Nephron progenitor cell (in vitro differentiated cells): Measurements from ENCODE around the gene VWDE.

Experiments used
- DNase-seq: peaks from one replicate; pipeline ENCODE4 v3.0.0; 2021
- H3K27ac Mint-ChIP-seq: 2 replicates; pipeline ENCODE4 v1.8.0; 2021; ENCODE audit warnings: mild to moderate bottlenecking, moderate library complexity, mixed read lengths
- H3K27me3 Mint-ChIP-seq: 2 replicates; pipeline ENCODE4 v1.8.0; 2021; ENCODE audit warnings: mild to moderate bottlenecking, low read depth, mixed read lengths; ENCODE audit not compliant: poor library complexity
- H3K36me3 Mint-ChIP-seq: 2 replicates; pipeline ENCODE4 v1.8.0; 2021; ENCODE audit warnings: low read depth, mixed read lengths
- H3K4me1 Mint-ChIP-seq: 2 replicates; pipeline ENCODE4 v1.8.0; 2021; ENCODE audit warnings: mixed read lengths
- H3K4me3 Mint-ChIP-seq: 2 replicates; pipeline ENCODE4 v1.8.0; 2021; ENCODE audit warnings: mild to moderate bottlenecking, moderate library complexity, mixed read lengths
- H3K9me3 Mint-ChIP-seq: 2 replicates; pipeline ENCODE4 v1.8.0; 2021; ENCODE audit warnings: mild to moderate bottlenecking, moderate library complexity, mixed read lengths
- TF ChIP-seq, protein P1 (sequence below): fragments of 200-600 bp; sonication (generic); IDR thresholded peaks from 2 replicates; pipeline ENCODE4 v1.5.0; 2021; ENCODE audit warnings: antibody characterized with exemption

The VWDE gene

DNA sequence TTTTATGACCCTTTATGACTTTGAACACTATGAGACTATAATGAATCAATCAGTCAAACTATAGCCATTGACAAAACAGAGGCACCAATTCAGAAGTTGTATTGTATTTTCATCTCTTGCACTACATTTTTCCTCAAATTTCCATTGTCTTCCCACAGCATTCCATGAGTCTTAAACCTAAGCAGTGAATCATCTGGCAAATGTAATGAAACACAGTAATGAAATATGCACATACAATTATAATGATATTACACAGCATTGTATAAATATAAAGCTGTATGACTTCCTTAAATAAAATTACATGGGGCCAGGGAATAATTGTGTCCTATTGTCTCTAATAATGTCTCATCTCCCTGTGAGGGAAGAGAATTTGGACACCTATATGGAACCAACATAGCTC lies 45.0 kb downstream of the VWDE start:
- DNase-seq = no peak
- TF ChIP-seq, protein P1, sequence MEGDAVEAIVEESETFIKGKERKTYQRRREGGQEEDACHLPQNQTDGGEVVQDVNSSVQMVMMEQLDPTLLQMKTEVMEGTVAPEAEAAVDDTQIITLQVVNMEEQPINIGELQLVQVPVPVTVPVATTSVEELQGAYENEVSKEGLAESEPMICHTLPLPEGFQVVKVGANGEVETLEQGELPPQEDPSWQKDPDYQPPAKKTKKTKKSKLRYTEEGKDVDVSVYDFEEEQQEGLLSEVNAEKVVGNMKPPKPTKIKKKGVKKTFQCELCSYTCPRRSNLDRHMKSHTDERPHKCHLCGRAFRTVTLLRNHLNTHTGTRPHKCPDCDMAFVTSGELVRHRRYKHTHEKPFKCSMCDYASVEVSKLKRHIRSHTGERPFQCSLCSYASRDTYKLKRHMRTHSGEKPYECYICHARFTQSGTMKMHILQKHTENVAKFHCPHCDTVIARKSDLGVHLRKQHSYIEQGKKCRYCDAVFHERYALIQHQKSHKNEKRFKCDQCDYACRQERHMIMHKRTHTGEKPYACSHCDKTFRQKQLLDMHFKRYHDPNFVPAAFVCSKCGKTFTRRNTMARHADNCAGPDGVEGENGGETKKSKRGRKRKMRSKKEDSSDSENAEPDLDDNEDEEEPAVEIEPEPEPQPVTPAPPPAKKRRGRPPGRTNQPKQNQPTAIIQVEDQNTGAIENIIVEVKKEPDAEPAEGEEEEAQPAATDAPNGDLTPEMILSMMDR = no peak
- H3K4me3 Mint-ChIP-seq = no peak overlapping the region
- H3K9me3 Mint-ChIP-seq = no peaks in the 10 kb centered on the region
- H3K27me3 Mint-ChIP-seq = no peaks in the 10 kb centered on the region
- no peaks in the 10 kb centered on the region for H3K4me1 Mint-ChIP-seq
- no peak overlapping the region for H3K27ac Mint-ChIP-seq
- H3K36me3 Mint-ChIP-seq = no peaks in the 10 kb centered on the region

DNA sequence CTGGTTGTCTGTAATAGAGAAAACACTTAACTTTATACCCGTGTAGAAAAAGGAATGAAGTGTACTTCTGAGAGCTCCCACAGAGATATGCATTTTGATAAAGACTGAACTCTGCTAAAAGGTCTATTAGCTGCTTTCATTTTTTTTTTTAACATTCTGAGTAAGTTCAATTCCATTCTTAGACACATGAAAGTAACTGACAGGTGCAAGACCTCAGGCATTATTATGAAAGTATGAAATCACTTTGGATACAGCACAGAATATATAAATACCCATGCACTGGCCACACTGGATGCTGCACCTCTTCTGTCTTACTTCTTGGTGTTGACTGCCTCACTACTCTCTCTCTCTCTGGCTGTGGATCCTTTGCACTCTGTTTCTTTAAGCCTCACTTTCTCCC lies 46.2 kb downstream of the VWDE start:
- Mint-ChIP-seq H3K4me3 (no peak overlapping the region), H3K4me1 (no peaks in the 10 kb centered on the region), H3K27ac (no peak overlapping the region), H3K27me3 (no peaks in the 10 kb centered on the region), H3K36me3 (no peaks in the 10 kb centered on the region), H3K9me3 (no peaks in the 10 kb centered on the region)
- TF ChIP-seq, protein P1 = no peak
- no peak for DNase-seq

DNA sequence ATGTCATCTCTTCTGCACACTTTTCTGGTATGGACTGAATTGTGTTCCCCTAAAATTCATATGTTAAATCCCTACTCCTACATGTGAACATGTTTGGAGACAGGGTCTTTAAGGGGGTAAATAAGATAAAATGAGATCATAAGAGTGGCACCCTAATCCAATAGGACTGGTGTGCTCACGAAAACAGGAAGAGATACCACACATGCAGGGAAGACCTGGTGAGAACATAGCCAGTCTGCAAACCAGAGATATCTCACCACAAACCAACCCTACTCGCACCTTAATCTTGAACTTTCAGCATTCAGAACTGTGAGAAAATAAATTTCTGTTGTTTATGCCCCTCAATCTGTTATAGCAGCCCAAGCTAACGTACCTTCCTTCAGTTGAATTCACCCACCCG lies 51.8 kb downstream of the VWDE start:
- H3K9me3 Mint-ChIP-seq = no peaks in the 10 kb centered on the region
- H3K4me1 Mint-ChIP-seq = no peaks in the 10 kb centered on the region
- no peak overlapping the region for H3K27ac Mint-ChIP-seq
- no peak overlapping the region for H3K4me3 Mint-ChIP-seq
- TF ChIP-seq, protein P1 = no peak
- no peaks in the 10 kb centered on the region for H3K36me3 Mint-ChIP-seq
- DNase-seq = no peak
- H3K27me3 Mint-ChIP-seq = no peaks in the 10 kb centered on the region

DNA sequence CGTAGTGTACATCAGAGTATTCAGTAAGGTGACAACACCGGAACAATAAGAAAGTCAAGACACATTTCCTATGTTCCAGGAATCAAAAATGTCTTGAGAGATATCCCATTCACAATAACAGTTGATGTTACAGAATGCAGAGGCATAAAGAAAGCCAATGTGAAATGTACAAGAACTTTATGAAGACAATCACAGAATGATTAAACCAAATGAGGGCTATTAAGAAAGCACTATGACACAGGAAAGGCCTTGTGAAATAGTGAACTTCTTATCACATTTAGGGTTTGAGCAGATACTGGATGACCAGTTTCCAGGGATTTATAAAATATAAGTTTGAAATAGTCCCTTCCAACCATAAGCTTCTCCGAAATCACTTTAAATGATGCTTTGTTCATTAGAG lies 52.7 kb downstream of the VWDE start:
- Mint-ChIP-seq H3K4me3 (no peak overlapping the region), H3K9me3 (no peaks in the 10 kb centered on the region), H3K36me3 (no peaks in the 10 kb centered on the region), H3K27me3 (no peaks in the 10 kb centered on the region), H3K4me1 (no peaks in the 10 kb centered on the region), H3K27ac (no peak overlapping the region)
- DNase-seq = no peak
- TF ChIP-seq, protein P1 = no peak

DNA sequence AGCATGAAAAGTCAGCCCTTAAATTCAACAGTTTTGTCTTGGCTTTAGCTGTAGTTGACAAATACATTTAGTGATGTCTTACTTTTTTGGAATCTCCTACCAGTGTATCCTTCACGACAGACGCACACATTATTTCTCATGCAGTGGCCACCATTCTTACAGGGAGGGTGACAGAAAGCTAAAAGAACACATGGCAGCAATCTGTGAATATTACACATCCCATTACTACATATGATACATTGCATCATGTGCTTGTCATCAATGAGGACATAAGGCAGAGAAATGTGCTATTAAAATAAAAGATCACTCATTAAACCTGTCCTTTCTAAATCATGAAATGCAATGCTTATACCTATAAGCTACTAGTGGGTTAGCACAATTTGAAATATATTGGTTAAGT lies 66.6 kb downstream of the VWDE start:
- no peaks in the 10 kb centered on the region for H3K4me1 Mint-ChIP-seq
- no peak overlapping the region for H3K27ac Mint-ChIP-seq
- no peak overlapping the region for H3K4me3 Mint-ChIP-seq
- no peak for DNase-seq
- H3K27me3 Mint-ChIP-seq = no peaks in the 10 kb centered on the region
- TF ChIP-seq, protein P1 = no peak
- H3K9me3 Mint-ChIP-seq = no peaks in the 10 kb centered on the region
- H3K36me3 Mint-ChIP-seq = no peaks in the 10 kb centered on the region

DNA sequence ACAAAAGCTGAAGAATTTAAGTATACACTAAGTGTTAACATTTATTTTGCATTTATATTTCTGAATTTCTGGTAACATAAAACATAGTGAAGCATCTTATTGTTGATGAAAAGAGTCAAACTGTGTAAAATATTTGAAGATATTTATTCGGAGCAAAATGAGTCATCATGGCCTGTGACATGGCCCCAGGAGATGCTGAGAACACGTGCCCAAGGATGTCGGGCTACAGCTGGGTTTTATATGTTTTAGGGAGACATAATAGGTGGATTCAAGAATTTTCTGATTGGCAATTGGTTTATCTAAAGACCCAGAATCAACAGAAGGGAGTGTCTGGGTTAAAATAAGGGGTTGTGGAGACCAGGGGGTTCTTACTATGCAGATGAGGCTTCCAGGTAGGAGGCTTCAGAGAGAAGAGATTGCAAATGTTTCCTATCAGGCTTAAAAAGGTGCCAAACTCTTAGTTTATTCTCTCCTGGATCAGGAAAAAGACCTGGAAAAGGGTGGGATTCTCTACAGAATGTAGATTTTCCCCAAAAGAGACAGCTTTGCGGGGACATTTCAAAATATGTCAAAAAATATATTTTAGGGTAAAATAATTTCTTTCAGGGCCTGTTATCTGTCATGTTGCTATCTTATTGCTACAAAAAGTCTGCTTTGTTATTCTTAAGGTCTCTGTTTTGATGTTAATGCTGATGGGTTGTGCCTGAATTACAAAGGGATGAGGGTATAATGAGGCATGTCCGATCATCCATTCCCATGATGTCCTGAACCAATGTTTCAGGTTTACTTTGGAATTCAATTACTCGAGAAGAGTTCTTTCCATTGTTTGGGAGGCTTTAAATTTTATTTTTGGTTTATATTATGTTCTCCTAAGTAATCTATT lies 74.5 kb downstream of the VWDE start:
- Mint-ChIP-seq H3K9me3 (no peaks in the 10 kb centered on the region), H3K36me3 (no peaks in the 10 kb centered on the region), H3K27ac (no peak overlapping the region), H3K4me1 (no peaks in the 10 kb centered on the region), H3K27me3 (peaks cover 2% of the 10 kb centered on the region), H3K4me3 (no peak overlapping the region)
- TF ChIP-seq, protein P1 = no peak
- no peak for DNase-seq
